K562 (cell line): ENCODE measurements around the gene MAP3K14.

Source experiments
- NR1H2 ChIP-seq: sonication (generic); formaldehyde crosslinking; IDR thresholded peaks from 2 replicates; pipeline ENCODE4 v1.4.0; 2020; ENCODE audit warnings: mild to moderate bottlenecking, missing genetic modification reagents
- POLR2A ChIP-seq: fragments of 450-650 bp; conservative IDR thresholded peaks from 2 replicates; pipeline ENCODE4 v1.6.1; 2016
- POU5F1 ChIP-seq: fragments of 150-350 bp; IDR thresholded peaks from 2 replicates; pipeline ENCODE4 v1.6.1; 2014; ENCODE audit warnings: borderline replicate concordance, low read length, low read depth, mild to moderate bottlenecking; ENCODE audit not compliant: partially characterized antibody
- RFX5 ChIP-seq: IDR thresholded peaks from 2 replicates; pipeline ENCODE4 v1.6.1; 2011; ENCODE audit warnings: low read depth, mild to moderate bottlenecking, improper control_type of control experiment, low read length

DNA sequence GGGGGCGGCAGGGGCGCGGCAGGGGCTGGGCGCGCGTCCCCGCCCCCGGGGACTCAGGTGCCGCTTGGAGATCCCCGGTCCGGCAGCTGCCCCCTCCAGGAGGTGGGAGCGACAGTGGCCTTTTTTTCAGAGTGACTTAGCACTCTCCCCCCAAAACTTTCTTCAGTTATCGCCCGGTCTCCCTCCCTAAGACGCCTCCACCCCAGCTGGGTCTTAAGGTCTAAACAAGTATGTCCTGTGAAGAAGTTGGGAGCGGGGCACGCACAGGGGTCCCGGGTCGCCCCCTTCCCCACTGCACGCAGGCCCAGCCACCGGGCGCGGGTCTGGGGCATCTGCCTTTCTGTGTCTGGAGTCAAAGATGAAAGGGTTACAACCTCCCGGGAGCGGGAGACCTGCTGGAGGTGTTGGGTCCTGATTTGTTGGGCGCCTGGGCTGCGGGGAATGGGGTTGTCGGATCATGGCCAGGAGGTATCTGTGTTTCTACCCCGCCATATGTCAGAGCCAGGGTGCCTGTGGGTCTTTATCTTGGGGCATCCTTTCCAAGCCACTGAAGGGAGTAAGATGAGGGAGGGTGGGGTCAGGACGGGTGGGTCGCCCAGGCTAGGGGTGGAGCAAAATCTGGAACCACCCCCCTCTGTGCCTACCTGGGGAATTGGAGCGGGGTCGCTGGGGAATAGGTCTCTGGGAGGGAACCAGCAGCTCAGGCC lies 94.4 kb downstream of the MAP3K14 start:
- TF ChIP-seq RFX5, result no peak
- no peak for TF ChIP-seq POLR2A
- no peak for TF ChIP-seq POU5F1
- TF ChIP-seq NR1H2 (CRISPR knock-in tag), result no peak
